HG02642 (cell line): ENCODE measurements around the gene NDE1.
"Not testable (repeated sequence)": the region's sequence is repeated elsewhere in the genome, so short reads cannot be mapped to it uniquely, and the experiment has no call there.

Source experiments
- ATAC-seq: cut with Tn5 transposase; IDR thresholded peaks from one replicate; pipeline ENCODE4 v1.9.1; 2021; ENCODE audit warnings: mild to moderate bottlenecking; ENCODE audit not compliant: unreplicated experiment, poor library complexity

NDE1 gene

GRCh38 chr16:15649727-15650018, 372 bp upstream of the NDE1 start:
- no peak for ATAC-seq

DNA sequence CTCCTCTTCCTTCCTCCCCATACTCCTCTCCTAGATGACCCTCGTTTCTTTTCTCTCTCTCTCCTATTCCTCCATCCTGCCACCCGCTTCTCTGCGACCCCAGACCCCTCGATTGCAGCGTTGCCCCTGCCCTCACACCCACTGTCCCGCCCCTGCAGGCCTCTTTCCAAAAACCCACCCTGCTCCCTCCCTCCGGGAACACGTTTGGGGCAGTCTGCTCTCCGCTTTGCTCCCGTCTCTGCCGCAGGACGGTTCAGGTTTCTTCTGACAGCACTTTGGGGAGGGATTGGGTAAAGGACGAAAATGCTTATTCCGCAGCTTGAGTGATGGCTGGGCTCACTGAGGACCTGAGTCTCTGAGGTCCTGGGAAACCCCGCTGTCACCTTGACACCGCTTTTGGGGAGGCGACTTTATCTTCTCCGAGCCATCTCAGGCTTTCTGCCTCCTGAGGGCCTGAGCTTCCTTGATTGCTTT, 690 bp downstream of the NDE1 start:
- ATAC-seq = peak; percentile 20

- no peak for ATAC-seq
These were observed 2.4 kb downstream of the NDE1 start for GRCh38 chr16:15652293-15653001.

- no peak for ATAC-seq
These were observed 3.2 kb downstream of the NDE1 start for GRCh38 chr16:15653227-15653626.

DNA sequence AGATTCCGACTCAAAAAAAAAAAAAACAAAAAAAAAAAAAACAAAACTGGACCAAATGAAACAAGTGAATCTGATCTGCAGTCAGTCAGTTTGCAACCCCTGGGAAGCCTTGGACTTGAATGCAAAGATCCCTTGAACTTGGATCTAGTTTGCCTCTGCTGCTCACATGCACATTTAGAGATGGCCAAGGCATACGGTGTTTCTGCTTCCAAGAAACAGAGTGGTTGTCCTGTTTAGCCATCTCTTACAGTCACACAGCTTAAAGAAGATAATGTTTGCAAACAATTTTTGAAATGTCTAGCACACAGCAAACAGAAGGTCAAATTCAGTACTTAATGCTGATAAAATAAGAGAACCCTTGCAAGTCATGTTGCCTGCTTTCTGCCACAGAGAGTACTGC, 4.5 kb downstream of the NDE1 start:
- no peak for ATAC-seq

DNA sequence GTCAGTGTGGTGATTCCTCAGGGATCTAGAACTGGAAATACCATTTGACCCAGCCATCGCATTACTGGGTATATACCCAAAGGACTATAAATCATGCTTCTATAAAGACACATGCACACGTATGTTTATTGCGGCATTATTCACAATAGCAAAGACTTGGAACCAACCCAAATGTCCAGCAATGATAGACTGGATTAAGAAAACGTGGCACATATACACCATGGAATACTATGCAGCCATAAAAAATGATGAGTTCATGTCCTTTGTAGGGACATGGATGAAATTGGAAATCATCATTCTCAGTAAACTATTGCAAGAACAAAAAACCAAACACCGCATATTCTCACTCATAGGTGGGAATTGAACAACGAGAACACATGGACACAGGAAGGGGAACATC, 5.5 kb downstream of the NDE1 start:
- ATAC-seq = not testable (repeated sequence)

DNA sequence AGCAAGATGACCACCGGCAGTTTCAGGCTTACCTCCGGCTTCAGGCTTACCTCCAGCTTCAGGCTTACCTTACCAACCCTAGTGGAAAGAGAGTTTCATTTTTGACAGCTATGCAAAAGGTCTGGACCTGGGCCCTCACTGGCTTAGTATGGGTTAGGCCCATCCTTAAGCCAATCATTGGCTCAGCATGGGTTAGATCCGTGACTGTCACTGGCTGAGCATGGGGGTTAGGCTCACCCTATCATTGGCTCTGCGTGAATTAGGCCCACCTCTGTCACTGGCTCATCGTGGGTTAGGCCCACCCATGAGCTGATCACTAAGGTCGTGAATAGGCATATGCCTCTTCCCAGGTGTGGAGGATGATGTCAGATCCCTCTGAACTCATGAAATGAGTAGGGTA, 8.1 kb downstream of the NDE1 start:
- ATAC-seq = no peak

- no peak for ATAC-seq
These were observed 8.5 kb downstream of the NDE1 start for GRCh38 chr16:15658556-15658955.

GRCh38 chr16:15660203-15660601, 10.2 kb downstream of the NDE1 start:
- ATAC-seq = no peak

- ATAC-seq = no peak
These were observed 15.1 kb downstream of the NDE1 start for GRCh38 chr16:15665107-15665506.

DNA sequence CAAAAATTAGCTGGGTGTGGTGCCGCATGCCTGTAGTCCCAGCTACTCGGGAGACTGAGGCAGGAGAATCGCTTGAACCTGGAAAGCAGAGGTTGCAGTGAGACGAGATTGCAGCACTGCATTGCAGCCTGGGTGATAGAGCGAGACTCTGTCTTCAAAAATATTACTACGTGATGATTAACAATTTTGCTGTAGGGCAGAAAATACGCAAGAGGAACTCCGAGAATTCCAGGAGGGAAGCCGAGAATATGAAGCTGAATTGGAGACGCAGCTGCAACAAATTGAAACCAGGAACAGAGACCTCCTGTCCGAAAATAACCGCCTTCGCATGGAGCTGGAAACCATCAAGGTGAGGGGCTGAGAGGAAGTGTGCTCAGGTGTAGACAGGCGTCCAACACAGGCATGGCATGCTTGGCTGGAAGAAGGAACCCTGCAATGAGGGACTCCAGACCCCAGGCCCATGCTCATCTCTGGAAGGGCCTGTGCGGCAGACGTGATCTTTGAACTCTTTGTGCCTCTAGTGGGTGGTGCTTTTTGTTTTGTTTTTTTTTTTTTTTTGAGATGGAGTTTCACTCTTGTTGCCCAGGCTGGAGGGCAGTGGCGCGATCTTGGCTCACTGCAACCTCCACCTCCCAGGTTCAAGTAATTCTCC, 17.2 kb downstream of the NDE1 start:
- ATAC-seq = no peak

DNA sequence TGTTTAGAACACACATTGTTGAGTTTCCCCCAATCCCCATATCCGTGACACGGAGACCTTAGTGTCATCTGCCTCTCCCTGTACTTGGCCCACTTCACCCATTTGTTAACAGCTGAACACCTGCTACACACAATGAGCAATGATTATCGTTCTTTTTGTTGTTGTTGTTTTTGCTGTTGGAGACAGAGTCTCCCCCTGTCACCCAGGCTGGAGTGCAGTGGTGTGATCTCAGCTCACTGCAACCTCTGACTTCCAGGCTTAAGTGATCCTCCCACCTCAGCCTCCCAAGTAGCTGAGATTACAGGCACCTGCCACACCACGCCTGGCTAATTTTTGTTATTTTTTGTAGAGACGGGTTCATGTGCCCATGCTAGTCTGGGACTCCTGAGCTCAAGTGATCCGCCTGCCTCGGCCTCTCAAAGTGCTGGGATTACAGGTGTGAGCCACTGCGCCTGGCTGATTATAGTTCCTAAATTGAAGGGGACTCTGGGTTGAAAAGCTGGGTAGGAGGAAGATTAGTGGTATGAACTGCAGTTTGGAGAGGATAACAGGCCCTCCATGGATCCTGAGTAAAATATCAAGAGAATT, 21.6 kb downstream of the NDE1 start:
- ATAC-seq = no peak

GRCh38 chr16:15672127-15672513, 22.1 kb downstream of the NDE1 start:
- not testable (repeated sequence) for ATAC-seq

GRCh38 chr16:15672514-15673167, 22.6 kb downstream of the NDE1 start:
- no peak for ATAC-seq

DNA sequence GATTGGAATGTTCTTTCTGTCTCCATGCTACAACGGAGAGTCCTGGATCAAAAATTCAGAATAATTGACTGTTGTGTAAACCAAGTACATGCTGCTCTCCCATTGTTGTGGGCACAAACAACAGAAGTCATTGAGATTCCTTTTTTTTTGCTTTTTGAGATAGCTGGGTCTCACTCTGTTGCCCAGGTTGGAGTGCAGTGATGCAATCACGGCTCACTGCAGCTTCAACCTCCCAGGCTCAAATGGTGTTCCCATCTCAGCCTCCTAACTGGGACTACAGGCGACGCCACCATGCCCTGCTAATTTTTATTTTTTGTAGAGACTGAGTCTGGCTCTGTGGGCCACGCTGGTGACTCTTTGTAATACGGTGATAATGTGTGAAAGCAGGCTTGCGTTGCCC, 24.5 kb downstream of the NDE1 start:
- ATAC-seq = no peak

GRCh38 chr16:15676506-15676905, 26.5 kb downstream of the NDE1 start:
- no peak for ATAC-seq

DNA sequence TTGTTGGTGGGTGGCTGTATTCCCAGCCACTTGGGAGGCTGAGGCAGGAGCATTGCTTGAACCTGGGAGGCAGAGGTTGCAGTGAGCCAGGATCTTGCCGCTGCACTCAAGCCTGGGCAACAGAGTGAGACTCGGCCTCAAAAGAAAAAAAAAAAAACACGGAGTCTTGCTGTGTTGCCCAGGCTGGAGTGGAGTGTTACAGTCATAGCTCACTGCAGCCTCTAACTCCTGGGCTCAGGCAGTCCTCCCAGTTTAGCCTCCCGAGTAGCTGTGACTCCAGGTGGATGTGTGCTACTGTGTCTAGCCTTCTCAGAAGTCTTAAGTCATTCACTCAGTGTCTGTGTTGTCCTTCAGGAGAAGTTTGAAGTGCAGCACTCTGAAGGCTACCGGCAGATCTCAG, 27.4 kb downstream of the NDE1 start:
- no peak for ATAC-seq

GRCh38 chr16:15682105-15682570, 32.1 kb downstream of the NDE1 start:
- ATAC-seq = no peak

DNA sequence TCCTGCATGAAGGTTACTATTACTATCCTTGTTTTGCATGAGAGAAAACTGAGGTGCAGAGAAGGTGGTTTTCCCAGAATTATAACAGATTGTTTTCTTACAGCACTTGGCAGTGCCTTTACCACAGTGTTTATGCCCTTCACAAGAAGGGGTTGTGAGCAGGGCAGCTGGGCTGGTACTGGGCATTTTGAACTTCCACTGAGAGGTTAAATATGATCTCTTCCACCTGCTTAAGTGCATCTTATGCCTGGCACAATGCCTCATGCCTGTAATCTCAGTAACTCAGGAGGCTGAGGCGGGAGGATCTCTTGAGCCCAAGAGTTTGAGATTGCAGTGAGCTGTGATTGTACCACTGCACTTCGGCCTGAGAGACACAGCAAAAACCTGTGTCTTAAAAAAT, 36.2 kb downstream of the NDE1 start:
- no peak for ATAC-seq

DNA sequence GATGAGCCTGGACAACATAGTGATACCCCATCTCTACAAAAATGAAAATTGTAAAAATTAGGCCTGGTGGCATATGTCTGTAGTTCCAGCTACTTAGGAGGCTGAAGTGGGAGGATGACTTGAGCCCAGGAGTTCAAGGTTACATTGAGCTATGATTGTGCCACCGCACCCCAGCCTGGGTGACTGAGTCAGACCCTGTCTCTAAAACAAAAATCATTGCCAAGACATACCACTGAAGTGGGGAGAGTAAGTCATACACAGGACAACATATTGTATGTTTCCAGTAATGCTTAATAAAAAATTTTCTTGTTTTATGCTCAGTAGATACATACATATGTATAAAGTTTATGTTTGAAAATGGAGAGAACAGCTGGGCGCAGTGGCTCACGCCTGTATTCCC, 39.2 kb downstream of the NDE1 start:
- ATAC-seq = no peak

GRCh38 chr16:15690296-15690695, 40.3 kb downstream of the NDE1 start:
- ATAC-seq = no peak
